ENCODE measurements around the gene GSAP.
"Not testable (repeated sequence)": the region's sequence is repeated elsewhere in the genome, so short reads cannot be mapped to it uniquely, and the experiment has no call there.

GSAP gene, protein sequence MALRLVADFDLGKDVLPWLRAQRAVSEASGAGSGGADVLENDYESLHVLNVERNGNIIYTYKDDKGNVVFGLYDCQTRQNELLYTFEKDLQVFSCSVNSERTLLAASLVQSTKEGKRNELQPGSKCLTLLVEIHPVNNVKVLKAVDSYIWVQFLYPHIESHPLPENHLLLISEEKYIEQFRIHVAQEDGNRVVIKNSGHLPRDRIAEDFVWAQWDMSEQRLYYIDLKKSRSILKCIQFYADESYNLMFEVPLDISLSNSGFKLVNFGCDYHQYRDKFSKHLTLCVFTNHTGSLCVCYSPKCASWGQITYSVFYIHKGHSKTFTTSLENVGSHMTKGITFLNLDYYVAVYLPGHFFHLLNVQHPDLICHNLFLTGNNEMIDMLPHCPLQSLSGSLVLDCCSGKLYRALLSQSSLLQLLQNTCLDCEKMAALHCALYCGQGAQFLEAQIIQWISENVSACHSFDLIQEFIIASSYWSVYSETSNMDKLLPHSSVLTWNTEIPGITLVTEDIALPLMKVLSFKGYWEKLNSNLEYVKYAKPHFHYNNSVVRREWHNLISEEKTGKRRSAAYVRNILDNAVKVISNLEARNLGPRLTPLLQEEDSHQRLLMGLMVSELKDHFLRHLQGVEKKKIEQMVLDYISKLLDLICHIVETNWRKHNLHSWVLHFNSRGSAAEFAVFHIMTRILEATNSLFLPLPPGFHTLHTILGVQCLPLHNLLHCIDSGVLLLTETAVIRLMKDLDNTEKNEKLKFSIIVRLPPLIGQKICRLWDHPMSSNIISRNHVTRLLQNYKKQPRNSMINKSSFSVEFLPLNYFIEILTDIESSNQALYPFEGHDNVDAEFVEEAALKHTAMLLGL

GRCh38 chr7:77415823-77416620, at the start of gene GSAP:
GSAP (minus strand) TSS chr7:77416349; CDS start chr7:77416321, 28 bp downstream.
- Histone ChIP-seq H3K4me3 (ENCODE audit: low read length in 2 of 2) (peak within 1 kb of the TSS; percentile 88 to 96), H3K36me3 (ENCODE audit: control insufficient read depth in 2 of 2, insufficient read depth in 2 of 2, low read length in 2 of 2) (no peaks in the 10 kb centered on the region), H3K27ac (ENCODE audit: low read length) (peak within 1 kb of the TSS; percentile 76), H3K4me1 (ENCODE audit: control insufficient read depth, insufficient read depth, low read length) (peaks cover 13% of the 10 kb centered on the region), H3K9me3 (ENCODE audit: control insufficient read depth in 2 of 2, low read length in 2 of 2) (no peaks in the 10 kb centered on the region), H3K9ac (ENCODE audit: low read length in 2 of 2) (peak within 1 kb of the TSS; percentile 87 to 88), H3K27me3 (ENCODE audit: control insufficient read depth in 1 of 2, insufficient read depth in 2 of 2, low read length in 2 of 2) (no peaks in the 10 kb centered on the region)

- Histone ChIP-seq H3K36me3 (ENCODE audit: control insufficient read depth in 2 of 2, insufficient read depth in 2 of 2, low read length in 2 of 2) (no peaks in the 10 kb centered on the region), H3K9ac (ENCODE audit: low read length in 2 of 2) (no peak overlapping the region), H3K4me3 (ENCODE audit: low read length in 2 of 2) (no peak overlapping the region), H3K27me3 (ENCODE audit: control insufficient read depth in 1 of 2, insufficient read depth in 2 of 2, low read length in 2 of 2) (no peaks in the 10 kb centered on the region), H3K4me1 (ENCODE audit: control insufficient read depth, insufficient read depth, low read length) (no peaks in the 10 kb centered on the region), H3K27ac (ENCODE audit: low read length) (no peak overlapping the region), H3K9me3 (ENCODE audit: control insufficient read depth in 2 of 2, low read length in 2 of 2) (no peaks in the 10 kb centered on the region)
These were observed 49.1 kb upstream of the GSAP start for GRCh38 chr7:77465256-77465655.

GRCh38 chr7:77464589-77464988, 48.4 kb upstream of the GSAP start:
- no peak overlapping the region for H3K9ac ChIP-seq (ENCODE audit: low read length in 2 of 2)
- H3K4me1 ChIP-seq (ENCODE audit: control insufficient read depth, insufficient read depth, low read length) = no peaks in the 10 kb centered on the region
- no peaks in the 10 kb centered on the region for H3K27me3 ChIP-seq (ENCODE audit: control insufficient read depth in 1 of 2, insufficient read depth in 2 of 2, low read length in 2 of 2)
- no peaks in the 10 kb centered on the region for H3K9me3 ChIP-seq (ENCODE audit: control insufficient read depth in 2 of 2, low read length in 2 of 2)
- no peak overlapping the region for H3K27ac ChIP-seq (ENCODE audit: low read length)
- H3K4me3 ChIP-seq (ENCODE audit: low read length in 2 of 2) = no peak overlapping the region
- H3K36me3 ChIP-seq (ENCODE audit: control insufficient read depth in 2 of 2, insufficient read depth in 2 of 2, low read length in 2 of 2) = no peaks in the 10 kb centered on the region

- not testable (repeated sequence) for H3K27ac ChIP-seq (ENCODE audit: low read length)
These were observed 47.5 kb upstream of the GSAP start for GRCh38 chr7:77463632-77464031.

DNA sequence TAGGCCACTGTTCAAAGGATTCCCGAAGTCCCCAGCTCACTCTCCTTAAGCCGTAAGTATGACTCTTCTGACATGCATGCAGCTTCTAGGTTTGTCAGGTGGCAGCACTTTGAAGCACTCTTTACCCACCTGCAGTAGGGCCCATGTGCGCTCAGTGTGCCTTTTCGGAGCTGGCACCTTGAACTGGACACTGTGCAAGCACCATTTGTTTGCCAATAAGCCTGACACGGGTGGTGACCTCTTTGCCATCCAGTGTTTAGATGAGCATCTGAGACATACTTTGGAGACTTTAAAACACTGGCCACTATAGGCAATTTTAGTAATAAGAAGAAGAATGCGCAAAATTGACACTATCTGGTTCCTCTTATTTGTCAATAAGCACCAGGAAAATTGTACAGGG, 45.7 kb upstream of the GSAP start:
- no peaks in the 10 kb centered on the region for H3K9me3 ChIP-seq (ENCODE audit: control insufficient read depth in 2 of 2, low read length in 2 of 2)
- no peaks in the 10 kb centered on the region for H3K36me3 ChIP-seq (ENCODE audit: control insufficient read depth in 2 of 2, insufficient read depth in 2 of 2, low read length in 2 of 2)
- H3K27ac ChIP-seq (ENCODE audit: low read length) = no peak overlapping the region
- no peaks in the 10 kb centered on the region for H3K4me1 ChIP-seq (ENCODE audit: control insufficient read depth, insufficient read depth, low read length)
- H3K27me3 ChIP-seq (ENCODE audit: control insufficient read depth in 1 of 2, insufficient read depth in 2 of 2, low read length in 2 of 2) = no peaks in the 10 kb centered on the region
- no peak overlapping the region for H3K4me3 ChIP-seq (ENCODE audit: low read length in 2 of 2)
- H3K9ac ChIP-seq (ENCODE audit: low read length in 2 of 2) = no peak overlapping the region

More at GRCh38 chr7:77463632-77464031, 47.5 kb upstream of the GSAP start:
- H3K27me3 ChIP-seq (ENCODE audit: control insufficient read depth in 1 of 2, insufficient read depth in 2 of 2, low read length in 2 of 2); H3K9ac ChIP-seq (ENCODE audit: low read length in 2 of 2); H3K4me3 ChIP-seq (ENCODE audit: low read length in 2 of 2); H3K4me1 ChIP-seq (ENCODE audit: control insufficient read depth, insufficient read depth, low read length); H3K9me3 ChIP-seq (ENCODE audit: control insufficient read depth in 2 of 2, low read length in 2 of 2); H3K36me3 ChIP-seq (ENCODE audit: control insufficient read depth in 2 of 2, insufficient read depth in 2 of 2, low read length in 2 of 2): not testable (repeated sequence)

GRCh38 chr7:77461246-77461645, 45.1 kb upstream of the GSAP start:
- no peak overlapping the region for H3K9ac ChIP-seq (ENCODE audit: low read length in 2 of 2)
- H3K36me3 ChIP-seq (ENCODE audit: control insufficient read depth in 2 of 2, insufficient read depth in 2 of 2, low read length in 2 of 2) = no peaks in the 10 kb centered on the region
- no peaks in the 10 kb centered on the region for H3K9me3 ChIP-seq (ENCODE audit: control insufficient read depth in 2 of 2, low read length in 2 of 2)
- no peak overlapping the region for H3K27ac ChIP-seq (ENCODE audit: low read length)
- no peaks in the 10 kb centered on the region for H3K4me1 ChIP-seq (ENCODE audit: control insufficient read depth, insufficient read depth, low read length)
- no peak overlapping the region for H3K4me3 ChIP-seq (ENCODE audit: low read length in 2 of 2)
- no peaks in the 10 kb centered on the region for H3K27me3 ChIP-seq (ENCODE audit: control insufficient read depth in 1 of 2, insufficient read depth in 2 of 2, low read length in 2 of 2)

DNA sequence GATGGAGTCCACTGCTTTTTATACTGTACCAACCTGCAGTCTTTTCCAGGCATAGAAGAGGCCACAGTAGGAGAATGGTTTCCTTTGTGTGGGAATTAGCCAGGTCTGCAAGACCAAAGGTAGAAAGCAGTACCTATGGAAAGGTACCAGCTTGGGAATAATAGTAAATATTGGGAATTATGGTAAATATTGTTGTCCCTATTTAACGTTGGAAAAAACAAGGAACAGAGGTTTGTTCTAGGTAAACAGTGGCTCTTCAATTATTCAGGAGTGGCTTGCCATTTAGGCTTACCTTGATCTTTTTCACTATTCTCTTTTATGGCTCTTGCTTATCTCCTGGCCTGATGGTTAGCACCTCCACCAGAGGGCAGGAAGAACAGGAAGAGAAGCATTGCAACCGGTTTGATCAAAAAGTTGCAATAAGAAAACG, 43.9 kb upstream of the GSAP start:
- peaks cover 2% of the 10 kb centered on the region for H3K4me1 ChIP-seq (ENCODE audit: control insufficient read depth, insufficient read depth, low read length)

DNA sequence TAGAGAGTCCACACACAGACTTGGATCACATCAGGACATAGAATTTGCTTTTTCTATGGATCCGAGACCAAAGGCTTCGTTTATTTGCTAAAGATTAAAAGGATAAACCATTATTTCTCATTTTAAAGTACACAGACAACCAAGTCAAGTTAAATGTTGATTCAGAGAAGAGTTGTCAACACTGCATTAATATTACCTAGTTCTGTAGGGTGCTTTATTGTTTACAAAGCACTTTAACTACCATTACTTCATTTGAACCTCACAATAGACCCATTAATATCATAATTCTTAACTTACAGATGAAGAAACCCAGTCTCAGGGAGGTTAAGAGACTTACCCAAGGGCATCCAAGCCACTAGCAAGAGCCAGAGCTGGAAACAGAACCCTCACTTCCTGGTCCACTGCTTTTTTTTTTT, 43.2 kb upstream of the GSAP start:
- H3K4me1 ChIP-seq (ENCODE audit: control insufficient read depth, insufficient read depth, low read length) = peaks cover 2% of the 10 kb centered on the region
- no peak overlapping the region for H3K27ac ChIP-seq (ENCODE audit: low read length)
- no peaks in the 10 kb centered on the region for H3K36me3 ChIP-seq (ENCODE audit: control insufficient read depth in 2 of 2, insufficient read depth in 2 of 2, low read length in 2 of 2)
- no peak overlapping the region for H3K9ac ChIP-seq (ENCODE audit: low read length in 2 of 2)
- H3K4me3 ChIP-seq (ENCODE audit: low read length in 2 of 2) = no peak overlapping the region
- no peaks in the 10 kb centered on the region for H3K9me3 ChIP-seq (ENCODE audit: control insufficient read depth in 2 of 2, low read length in 2 of 2)
- H3K27me3 ChIP-seq (ENCODE audit: control insufficient read depth in 1 of 2, insufficient read depth in 2 of 2, low read length in 2 of 2) = peaks cover 0 to 2% of the 10 kb centered on the region in 2 donors

More for the DNA sequence above, 43.9 kb upstream of the GSAP start:
- Histone ChIP-seq H3K27ac (ENCODE audit: low read length) (no peak overlapping the region), H3K4me3 (ENCODE audit: low read length in 2 of 2) (no peak overlapping the region), H3K9ac (ENCODE audit: low read length in 2 of 2) (no peak overlapping the region), H3K9me3 (ENCODE audit: control insufficient read depth in 2 of 2, low read length in 2 of 2) (no peaks in the 10 kb centered on the region), H3K27me3 (ENCODE audit: control insufficient read depth in 1 of 2, insufficient read depth in 2 of 2, low read length in 2 of 2) (peaks cover 0 to 2% of the 10 kb centered on the region in 2 donors), H3K36me3 (ENCODE audit: control insufficient read depth in 2 of 2, insufficient read depth in 2 of 2, low read length in 2 of 2) (no peaks in the 10 kb centered on the region)

GRCh38 chr7:77458786-77459185, 42.6 kb upstream of the GSAP start:
- no peak overlapping the region for H3K27ac ChIP-seq (ENCODE audit: low read length)
- H3K9me3 ChIP-seq (ENCODE audit: control insufficient read depth in 2 of 2, low read length in 2 of 2) = no peaks in the 10 kb centered on the region
- peaks cover 2% of the 10 kb centered on the region for H3K4me1 ChIP-seq (ENCODE audit: control insufficient read depth, insufficient read depth, low read length)
- no peaks in the 10 kb centered on the region for H3K36me3 ChIP-seq (ENCODE audit: control insufficient read depth in 2 of 2, insufficient read depth in 2 of 2, low read length in 2 of 2)
- peaks cover 0 to 2% of the 10 kb centered on the region in 2 donors for H3K27me3 ChIP-seq (ENCODE audit: control insufficient read depth in 1 of 2, insufficient read depth in 2 of 2, low read length in 2 of 2)
- no peak overlapping the region for H3K9ac ChIP-seq (ENCODE audit: low read length in 2 of 2)
- H3K4me3 ChIP-seq (ENCODE audit: low read length in 2 of 2) = no peak overlapping the region

GRCh38 chr7:77457779-77458178, 41.6 kb upstream of the GSAP start:
- H3K4me3 ChIP-seq (ENCODE audit: low read length in 2 of 2) = no peak overlapping the region
- H3K36me3 ChIP-seq (ENCODE audit: control insufficient read depth in 2 of 2, insufficient read depth in 2 of 2, low read length in 2 of 2) = no peaks in the 10 kb centered on the region
- H3K9ac ChIP-seq (ENCODE audit: low read length in 2 of 2) = no peak overlapping the region
- no peaks in the 10 kb centered on the region for H3K9me3 ChIP-seq (ENCODE audit: control insufficient read depth in 2 of 2, low read length in 2 of 2)
- H3K4me1 ChIP-seq (ENCODE audit: control insufficient read depth, insufficient read depth, low read length) = peaks cover 2% of the 10 kb centered on the region
- peaks cover 0 to 2% of the 10 kb centered on the region in 2 donors for H3K27me3 ChIP-seq (ENCODE audit: control insufficient read depth in 1 of 2, insufficient read depth in 2 of 2, low read length in 2 of 2)
- no peak overlapping the region for H3K27ac ChIP-seq (ENCODE audit: low read length)
